Posterior vena cava (tissue), 2 donors: ENCODE measurements around the gene KIF16B. TPM values are rescaled to one million over a fixed set of nuclear protein-coding genes. Genes with fewer than 3 reads are reported as not detected.

Experiments
- DNase-seq: peaks from one replicate; pipeline ENCODE4 v3.0.0-alpha.2; 2020; ENCODE audit warnings: low spot score
- intact Hi-C, 2 donors: fragments of 100-400 bp; cut with DNase I; formaldehyde crosslinking; loops; one replicate each; pipeline versions ENCODE4 v1.14.1 to v1.14.2; 2022 to 2023
- total RNA-seq, 2 donors: library from RNA; stranded (reverse); fragmentation: NEBNext Ultra II Directional; extraction: Animal tissue kit (Norgen Biotek cat#: 25700); gene quantifications; one replicate each; pipeline ENCODE4 v1.2.1, GENCODE V29; 2021
- donor health status: DM: yes; HTN: yes; CAD: no.
- donor health status: DM: yes; HTN: yes; CAD: no.

The KIF16B gene
- total RNA-seq, 2 donors from 2014 or later: 16.3 to 17.5 TPM

DNA sequence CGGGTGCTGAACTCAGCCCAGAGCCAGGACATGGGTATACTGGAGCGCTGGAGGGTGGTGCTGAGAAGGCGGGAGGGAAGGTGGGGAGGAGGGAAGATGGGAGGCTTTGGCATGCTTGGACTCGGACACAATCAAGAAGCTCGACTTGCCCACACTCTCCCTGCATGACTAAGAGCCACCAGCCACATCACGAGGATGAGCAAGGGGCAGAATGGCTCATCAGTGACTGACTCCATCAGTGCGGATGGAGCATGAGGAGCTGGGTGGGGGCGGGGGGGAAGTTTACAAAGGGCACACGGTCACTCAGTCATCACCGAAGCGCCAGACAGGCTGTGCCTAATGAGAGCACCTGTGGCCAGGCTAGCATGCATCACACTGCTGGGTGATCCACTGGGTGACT, 222.8 kb downstream of the KIF16B start:
- no peak for DNase-seq
- intact Hi-C loops: no loop called here

DNA sequence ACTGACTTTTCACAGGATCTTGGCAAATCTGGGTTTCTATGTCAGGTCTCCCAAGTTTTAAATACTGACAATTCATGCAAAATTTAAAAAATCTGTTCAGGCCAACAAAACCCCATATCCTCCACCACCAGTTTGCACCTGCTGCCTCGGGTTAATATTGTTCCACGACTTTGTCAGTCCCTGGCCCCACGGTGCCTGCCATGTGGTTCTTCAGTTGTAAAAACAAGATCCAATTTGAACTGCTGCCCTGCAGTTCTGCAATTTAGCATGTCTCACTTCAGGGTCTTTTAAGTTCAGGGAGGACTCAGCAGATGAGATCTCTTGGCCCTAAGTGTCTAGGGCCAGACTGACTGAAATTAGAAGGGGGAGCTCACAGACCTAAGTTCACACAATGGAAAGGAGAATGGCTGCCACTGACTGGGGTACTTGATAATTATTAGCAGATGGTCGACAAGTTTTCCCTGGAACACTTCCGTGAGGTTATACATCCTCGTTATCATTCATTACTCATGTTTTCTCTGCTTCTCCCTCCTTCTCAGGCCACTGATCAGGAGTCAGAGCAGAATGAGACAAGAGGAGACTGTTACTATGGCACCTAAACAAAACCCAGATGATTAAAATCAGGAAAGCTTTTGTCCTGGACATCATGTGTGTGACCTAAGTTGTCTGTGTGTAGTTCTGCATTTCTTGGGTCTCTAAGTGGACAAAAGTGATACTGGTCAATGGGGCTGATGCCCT, 223.6 kb downstream of the KIF16B start:
- intact Hi-C loops: no loop called here
- DNase-seq: no peak

DNA sequence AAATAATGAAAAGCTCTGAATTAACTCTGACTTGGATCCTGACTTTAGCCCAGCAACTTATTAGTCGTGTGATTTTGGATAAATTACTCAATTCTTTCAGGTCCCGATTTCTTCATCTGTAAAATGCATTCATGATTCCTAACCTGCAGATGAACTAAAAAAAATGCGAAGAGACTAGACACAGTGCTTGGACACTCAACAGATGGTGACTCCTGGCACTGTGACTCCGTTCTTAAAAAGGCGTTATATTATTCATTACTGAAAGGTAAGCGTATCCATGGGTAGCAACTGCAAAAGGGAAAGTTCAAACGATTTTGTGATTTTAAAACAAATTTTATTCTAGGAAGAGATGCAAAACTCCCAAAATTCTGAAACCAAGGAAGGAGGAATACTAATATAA, 226.3 kb downstream of the KIF16B start:
- intact Hi-C loops: no loop called here
- DNase-seq: no peak

DNA sequence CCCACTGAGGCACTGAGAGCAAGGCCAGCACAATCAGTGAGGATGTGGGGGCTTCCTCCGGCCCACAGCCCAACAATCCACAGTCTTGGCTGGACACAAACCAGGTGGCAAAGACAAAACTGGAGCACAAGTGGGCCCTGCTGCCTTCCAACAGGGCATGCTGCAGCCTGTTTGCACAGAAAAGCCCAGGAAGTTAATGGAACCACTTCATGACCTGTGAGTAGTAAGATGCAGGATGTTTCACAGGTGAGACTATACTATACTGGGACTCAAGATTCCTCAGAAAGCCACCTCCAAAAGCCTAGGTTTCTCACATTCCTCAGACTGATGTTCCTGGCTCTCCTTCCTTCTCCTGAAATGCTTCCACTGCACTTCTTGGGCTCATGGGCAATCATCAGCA, 235.5 kb downstream of the KIF16B start:
- DNase-seq: no peak
- intact Hi-C loops: no loop called here

DNA sequence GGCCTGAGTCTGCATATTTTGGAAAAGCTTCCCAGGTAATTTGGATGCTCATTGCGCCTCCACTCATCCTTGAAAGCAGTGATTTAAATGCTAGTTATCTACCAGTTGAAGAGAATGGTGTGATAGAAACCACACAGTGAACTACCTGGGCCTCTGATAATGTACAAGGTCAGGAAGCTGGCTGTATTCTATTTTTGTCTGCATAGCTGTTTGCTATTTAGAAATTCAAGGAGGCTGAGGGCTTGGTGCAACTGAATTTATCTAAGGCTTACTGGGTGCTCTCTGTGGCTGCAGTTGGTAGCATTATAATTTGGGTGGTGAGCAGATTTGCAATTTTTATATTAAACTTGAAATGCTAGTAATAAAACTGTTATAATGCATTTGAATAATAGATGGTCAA, 245.6 kb downstream of the KIF16B start:
- intact Hi-C loops: no loop called here
- DNase-seq: no peak

DNA sequence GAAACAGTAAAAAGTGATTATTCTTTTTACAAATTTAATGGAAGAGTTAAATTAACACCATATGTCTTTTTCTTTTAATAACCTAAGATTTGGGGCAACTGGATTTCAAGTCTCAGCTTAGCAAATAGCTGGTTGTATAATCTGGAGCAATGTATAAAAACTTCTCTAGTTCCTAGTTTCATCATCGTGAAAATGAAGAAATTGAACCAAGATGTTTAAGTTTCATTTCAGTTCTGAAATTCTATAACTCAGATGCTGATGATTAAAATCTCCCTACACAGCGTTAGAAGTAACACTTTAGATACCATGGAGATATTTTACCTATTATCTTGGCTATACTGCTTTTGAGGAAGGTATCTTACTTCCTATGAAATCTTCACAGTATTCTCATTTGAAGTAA, 252.0 kb downstream of the KIF16B start:
- DNase-seq: no peak
- intact Hi-C loops: no loop called here

DNA sequence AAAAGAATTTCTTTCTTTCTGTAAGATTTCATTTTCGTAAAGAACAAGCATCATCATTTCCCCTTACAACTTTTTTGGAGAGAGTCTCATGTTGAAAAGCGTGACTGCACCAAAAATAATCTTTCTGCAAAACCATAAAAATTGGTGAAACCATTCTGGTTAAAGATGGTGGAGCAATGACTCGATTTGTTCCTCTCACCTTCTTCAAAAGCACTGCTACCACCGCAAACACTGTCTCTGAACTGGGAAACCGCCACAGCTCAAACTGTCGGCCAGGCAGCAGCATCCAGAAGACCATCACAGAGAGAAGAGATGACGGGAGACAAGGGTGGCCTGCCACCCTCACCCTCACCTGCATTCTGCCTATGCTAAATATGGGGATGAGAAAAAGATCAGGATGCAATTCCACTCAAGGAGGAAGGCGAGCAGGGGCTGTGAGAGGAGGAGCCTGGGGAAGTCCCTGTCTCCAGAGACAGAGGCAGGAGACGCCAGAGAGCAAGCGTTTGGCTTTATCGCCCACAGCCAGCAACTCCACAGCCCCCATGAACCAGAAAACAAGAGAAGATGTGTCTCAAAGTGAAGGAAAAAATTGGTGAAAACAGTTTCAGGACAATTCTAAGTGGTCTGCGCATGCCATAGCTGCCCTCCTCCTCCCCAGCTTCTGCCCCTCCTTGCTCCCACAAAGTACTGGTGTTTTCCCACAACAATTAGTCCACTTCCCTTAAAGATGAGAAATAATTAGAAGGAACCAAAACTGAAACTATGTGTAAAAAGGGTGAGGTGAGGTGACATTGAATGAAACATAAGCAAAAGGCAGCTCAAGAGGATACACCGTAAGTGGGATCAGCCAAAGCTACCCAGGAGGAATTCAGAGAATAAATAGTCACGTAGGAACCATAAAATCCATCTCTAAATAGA, 255.5 kb downstream of the KIF16B start:
- intact Hi-C loops: no loop called here
- DNase-seq: no peak

DNA sequence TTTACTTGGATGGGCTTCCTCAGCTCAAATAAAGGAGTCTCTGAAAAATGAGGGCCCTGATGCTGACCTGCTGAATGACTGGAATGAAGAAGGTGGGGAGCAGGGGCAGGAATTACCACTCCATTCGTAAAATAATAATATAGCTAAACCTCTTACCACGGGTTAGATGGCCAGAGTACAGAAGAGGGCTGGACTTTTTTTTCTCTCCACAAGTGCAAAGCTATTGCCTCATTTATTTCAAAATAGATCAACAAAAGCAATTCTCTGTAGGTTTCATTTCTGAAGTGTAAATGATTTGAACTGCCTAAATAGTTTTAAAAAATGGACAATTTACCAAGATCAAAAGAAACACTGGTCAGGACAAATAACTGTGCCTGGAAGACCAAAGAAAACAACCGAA, 256.7 kb downstream of the KIF16B start:
- intact Hi-C loops: no loop called here
- DNase-seq: no peak

DNA sequence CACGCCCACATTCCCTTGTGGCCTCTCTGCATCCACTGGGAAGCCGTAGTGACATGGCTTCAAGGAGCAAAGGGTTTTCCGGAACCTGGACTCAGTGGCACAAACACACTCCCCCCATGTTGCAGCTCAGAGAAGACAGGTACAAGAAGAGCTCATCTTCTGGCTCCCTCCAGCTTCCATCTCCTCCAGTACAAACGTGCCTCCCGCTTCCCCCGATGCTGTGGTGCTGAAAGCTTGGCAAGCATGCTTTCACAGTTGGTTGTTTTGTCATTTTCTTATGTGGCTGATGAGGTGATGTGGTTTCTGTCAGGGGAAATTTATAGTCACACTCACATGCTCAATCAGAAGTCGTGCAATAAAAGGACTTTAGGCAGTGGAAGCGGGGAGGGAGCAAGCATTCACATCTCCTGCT, 258.5 kb downstream of the KIF16B start:
- intact Hi-C loops: no loop called here
- no peak for DNase-seq

DNA sequence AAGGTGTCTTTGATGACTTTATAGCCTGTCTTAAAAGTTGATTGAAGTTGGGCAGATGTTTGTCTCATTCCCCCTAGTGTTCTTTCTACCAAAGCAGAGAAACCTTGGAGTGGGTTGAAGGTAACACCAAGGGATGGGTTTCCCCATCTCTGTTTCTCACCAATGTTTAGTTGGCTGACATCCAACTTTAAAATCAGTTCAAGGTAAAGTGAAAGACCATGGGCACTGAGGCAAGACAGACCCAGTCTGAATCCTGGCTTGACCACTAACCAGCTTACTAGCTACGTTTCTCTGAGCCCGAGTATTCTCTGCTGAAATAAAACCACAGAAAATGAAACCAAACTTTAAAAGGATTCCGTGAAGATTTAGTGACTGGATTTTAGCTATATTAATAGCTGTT, 258.9 kb downstream of the KIF16B start:
- no peak for DNase-seq
- intact Hi-C loops: no loop called here

DNA sequence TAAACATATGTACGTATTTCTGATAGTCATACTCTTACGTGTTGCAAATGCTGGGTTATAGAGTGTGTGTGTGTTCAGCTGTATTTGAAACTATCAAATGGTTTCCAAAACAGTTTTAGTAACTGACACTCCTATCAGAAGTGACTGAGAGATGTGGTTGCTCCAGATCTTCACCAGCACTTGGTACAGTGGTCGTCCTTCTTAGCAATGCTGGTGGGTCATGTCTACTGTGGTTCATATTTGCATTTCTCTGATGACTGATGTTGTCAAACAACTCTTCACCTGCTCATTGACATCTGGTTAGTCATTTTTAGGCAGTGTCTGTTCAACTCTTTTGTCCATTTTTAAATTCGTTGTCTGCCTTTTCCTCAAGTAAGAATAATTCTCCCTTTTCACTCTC, 259.3 kb downstream of the KIF16B start:
- intact Hi-C loops: no loop called here
- no peak for DNase-seq

DNA sequence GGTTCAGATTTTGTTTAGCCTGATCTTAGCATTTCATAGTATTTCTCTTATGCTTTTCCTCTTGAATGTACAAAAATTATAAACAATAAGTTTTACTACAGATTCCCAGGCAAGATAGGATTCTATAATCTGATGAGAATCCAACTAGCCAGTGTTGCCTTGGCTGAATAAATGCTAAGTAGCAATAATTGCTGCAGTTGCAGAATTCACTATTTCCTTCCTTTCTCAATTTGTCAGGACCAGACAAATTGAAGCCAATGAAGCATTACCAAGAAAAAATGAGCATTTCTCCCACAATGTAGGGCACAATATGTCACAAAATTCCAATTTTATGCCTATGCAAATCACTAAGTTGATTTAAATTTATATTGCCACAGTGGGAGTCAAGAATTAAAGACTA, 260.2 kb downstream of the KIF16B start:
- DNase-seq: no peak
- intact Hi-C loops: no loop called here

DNA sequence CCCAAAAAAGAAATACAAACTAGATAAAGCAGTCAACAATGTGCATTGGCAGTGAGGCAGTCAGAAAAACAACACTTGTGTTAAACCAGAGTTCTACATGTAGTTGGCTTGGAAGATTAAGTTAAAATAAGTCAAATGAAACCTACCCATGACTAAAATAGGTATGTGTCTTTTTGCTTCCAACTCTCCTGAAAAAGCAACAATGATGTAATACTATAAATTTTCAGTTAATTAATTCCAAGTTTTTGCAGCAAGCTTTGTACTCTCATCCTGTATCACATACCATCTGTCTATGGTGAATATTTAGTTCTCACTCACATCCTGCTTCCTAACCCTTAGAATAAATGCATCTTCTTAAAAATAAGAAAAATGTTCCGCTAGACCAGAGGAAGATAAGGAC, 261.5 kb downstream of the KIF16B start:
- intact Hi-C loops: no loop called here

DNA sequence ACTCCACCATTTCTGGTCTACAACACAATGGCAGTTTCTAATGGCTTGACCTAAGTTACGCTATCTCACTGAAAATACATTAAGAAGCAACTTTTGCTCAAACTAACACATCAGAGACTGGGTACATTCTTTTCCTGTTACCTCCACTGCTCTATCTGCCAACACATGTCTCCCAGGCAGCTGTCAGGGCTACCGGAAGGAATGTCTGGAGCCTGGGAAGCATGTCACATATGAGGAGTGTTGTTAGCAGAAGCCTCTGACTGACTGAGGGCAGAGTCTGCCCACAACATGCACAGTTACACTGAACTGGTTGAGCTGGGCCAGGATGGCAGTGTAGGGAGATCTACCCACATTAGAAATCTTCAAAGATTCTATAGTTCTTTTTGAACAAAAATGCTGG, 264.5 kb downstream of the KIF16B start:
- no peak for DNase-seq
- intact Hi-C loops: no loop called here

More for the DNA sequence above, 261.5 kb downstream of the KIF16B start:
- DNase-seq: no peak

DNA sequence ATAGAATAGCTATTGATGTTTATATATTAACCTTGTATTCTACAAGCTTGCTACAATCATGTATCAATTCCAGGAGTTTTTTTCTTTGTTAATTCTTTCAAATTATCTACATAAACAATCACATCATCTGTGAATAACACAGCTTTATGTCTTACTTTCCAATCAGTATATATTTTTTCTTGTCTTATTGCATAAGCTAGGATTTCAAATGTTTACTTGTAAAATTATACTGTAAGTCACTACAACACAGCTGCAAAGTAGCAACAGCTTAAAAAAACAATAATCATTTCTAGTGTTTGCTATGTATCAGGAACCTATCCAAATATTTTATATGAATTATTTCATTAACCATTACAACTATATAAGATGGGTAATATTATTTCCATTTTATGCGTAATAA, 270.4 kb downstream of the KIF16B start:
- DNase-seq: no peak
- intact Hi-C loops: no loop called here

DNA sequence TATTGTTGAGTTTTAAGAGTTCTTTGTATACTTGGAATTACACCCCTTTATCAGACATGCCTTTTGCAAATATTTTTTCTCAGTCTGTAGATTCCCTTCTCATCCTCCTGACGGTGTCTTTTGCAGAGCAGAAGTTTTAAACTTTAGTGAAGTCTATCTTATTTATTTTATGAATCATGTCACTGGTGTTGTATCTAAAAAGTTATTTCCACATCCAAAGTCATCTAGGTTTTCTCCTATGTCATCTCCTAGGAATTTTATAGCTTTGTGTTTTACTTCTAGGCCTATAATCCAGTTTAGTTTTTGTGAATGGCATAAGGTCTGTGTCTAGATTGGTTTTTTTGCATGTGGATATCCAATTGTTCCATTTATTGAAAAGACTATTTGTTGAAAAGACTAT, 271.3 kb downstream of the KIF16B start:
- intact Hi-C loops: no loop called here
- no peak for DNase-seq

DNA sequence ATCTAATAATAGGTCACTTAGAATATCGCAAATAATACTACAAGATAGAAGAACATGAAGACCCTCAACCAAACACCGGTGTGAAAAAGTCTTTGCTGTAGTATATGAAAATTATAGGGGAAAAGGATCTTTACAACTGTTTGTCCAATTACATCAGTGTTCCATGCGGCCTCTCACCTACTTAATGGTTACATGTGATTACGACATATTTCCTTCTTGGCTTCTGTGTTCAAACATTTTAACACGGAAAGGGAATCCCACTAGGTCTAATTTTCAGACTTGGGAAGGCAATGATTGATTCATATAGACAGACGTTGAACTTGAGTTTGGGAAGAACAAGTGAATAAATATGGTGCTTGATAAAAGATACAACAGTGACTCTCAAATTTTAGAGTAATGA, 273.4 kb downstream of the KIF16B start:
- intact Hi-C loops: no loop called here
- DNase-seq: no peak

DNA sequence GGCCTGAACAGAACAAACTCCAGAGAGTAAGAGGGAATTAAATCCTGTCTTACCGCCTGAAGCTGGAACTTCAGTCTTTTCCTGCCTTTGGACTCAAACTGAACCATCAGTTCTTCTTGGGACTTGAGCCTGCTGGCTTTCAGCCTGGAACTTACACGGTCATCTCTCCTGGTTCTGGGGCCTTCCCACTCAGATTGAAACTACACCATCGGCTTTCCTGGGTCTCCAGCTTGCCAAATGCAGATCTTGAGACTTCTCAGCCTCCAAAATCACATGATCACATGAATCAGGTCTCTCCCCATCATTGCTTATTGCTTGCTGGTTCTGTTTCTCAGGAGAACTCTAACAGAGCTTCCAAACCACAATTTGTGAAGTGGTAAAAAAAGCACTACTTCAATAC, 276.3 kb downstream of the KIF16B start:
- intact Hi-C loops: no loop called here
- DNase-seq: no peak

DNA sequence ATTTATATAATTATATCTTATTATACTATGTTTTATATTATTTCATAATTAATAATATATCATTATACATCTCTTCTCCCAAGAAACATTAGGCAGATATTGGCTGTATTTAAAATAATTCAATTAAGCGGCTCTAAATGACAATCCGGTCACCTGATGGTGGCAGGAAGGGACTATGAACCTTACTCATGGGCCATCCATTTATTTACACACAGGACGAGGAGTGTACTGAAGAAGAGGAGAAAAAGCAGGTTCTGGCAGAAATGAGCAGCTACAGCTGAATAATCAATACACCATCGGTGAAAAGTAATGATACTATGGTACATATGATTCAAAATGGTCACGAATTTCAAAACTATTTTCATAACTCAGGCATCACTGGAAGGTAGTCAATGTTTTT, 277.7 kb downstream of the KIF16B start:
- no peak for DNase-seq
- intact Hi-C loops: no loop called here

DNA sequence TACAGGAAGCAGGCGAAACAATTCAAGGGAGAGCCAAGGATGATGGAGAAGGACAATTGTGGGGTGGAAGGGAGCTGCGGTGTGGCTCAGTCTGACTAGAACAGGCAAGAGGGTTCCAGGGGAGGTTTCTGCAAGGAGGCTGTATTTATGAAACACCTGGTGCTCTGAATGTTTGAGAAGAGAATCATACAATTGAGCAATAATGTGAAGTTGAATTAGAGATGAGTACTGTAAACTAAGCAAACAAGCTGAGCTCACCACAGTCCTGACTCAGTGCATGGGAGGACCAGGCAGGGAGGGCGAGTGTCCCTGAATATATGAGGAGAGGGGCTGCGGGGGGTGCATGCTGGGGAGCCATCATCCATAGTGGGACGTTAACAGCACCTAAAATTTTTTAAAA, 279.7 kb downstream of the KIF16B start:
- intact Hi-C loops: no loop called here
- DNase-seq: no peak
